GM12892 (cell line): Measurements from ENCODE around the gene SBF1.

Source experiments
- DNase-seq: peaks from one replicate; pipeline ENCODE4 v3.0.0; 2011; ENCODE audit not compliant: insufficient read length
- FAIRE-seq: peaks from 2 replicates; lab custom pipeline; 2011; peaks lifted over from hg19 to GRCh38; lab: Jason Lieb, UNC
- POLR2A ChIP-seq: IDR thresholded peaks from 2 replicates; pipeline ENCODE4 v1.6.1; 2011; ENCODE audit warnings: low read depth, low read length, control low read depth
- POLR2AphosphoS5 ChIP-seq: IDR thresholded peaks from 2 replicates; pipeline ENCODE4 v1.6.1; 2011; ENCODE audit warnings: low read depth, low read length, control low read depth
- TAF1 ChIP-seq: IDR thresholded peaks from 2 replicates; pipeline ENCODE4 v1.6.1; 2011; ENCODE audit warnings: low read depth, mild to moderate bottlenecking, control low read depth, low read length, borderline replicate concordance

Gene SBF1

GRCh38 chr22:50444663-50445062, 30.2 kb downstream of the SBF1 start:
- TF ChIP-seq TAF1 (no peak), POLR2AphosphoS5 (no peak), POLR2A (no peak)
- DNase-seq (no peak), FAIRE-seq (no peak)

GRCh38 chr22:50443801-50444625, 30.8 kb downstream of the SBF1 start:
- DNase-seq, result no peak
- no peak; the same call in 1 of the 2 replicates for TF ChIP-seq POLR2A
- no peak for TF ChIP-seq TAF1
- no peak for TF ChIP-seq POLR2AphosphoS5
- no peak for FAIRE-seq

- no peak for DNase-seq
- no peak for TF ChIP-seq TAF1
- TF ChIP-seq POLR2A, result no peak
- TF ChIP-seq POLR2AphosphoS5, result no peak
- FAIRE-seq, result no peak
Observed at GRCh38 chr22:50443197-50443596, 31.6 kb downstream of the SBF1 start.

- no peak for DNase-seq
- no peak for TF ChIP-seq POLR2AphosphoS5
- no peak for TF ChIP-seq TAF1
- TF ChIP-seq POLR2A, result no peak
- FAIRE-seq, result no peak
Observed at GRCh38 chr22:50441428-50441993, 33.3 kb downstream of the SBF1 start.

- FAIRE-seq, result no peak
- DNase-seq, result no peak
- TF ChIP-seq POLR2A, result no peak
- no peak for TF ChIP-seq TAF1
- no peak for TF ChIP-seq POLR2AphosphoS5
Observed at GRCh38 chr22:50440544-50441249, 34.1 kb downstream of the SBF1 start.

- FAIRE-seq (no peak), DNase-seq (no peak)
- TF ChIP-seq TAF1 (no peak), POLR2AphosphoS5 (no peak), POLR2A (no peak)
Observed at GRCh38 chr22:50439871-50440331, 34.9 kb downstream of the SBF1 start.

- TF ChIP-seq POLR2A, result no peak
- TF ChIP-seq POLR2AphosphoS5, result no peak
- no peak for TF ChIP-seq TAF1
- no peak for FAIRE-seq
- DNase-seq, result no peak
Observed at GRCh38 chr22:50439314-50439870, 35.4 kb downstream of the SBF1 start.

GRCh38 chr22:50438305-50439275, 36.2 kb downstream of the SBF1 start:
- FAIRE-seq (no peak), DNase-seq (no peak)
- TF ChIP-seq POLR2AphosphoS5, result no peak
- no peak for TF ChIP-seq TAF1

- DNase-seq (no peak), FAIRE-seq (no peak)
- no peak for TF ChIP-seq TAF1
- TF ChIP-seq POLR2A, result no peak
- no peak for TF ChIP-seq POLR2AphosphoS5
Observed at GRCh38 chr22:50437511-50438304, 37.1 kb downstream of the SBF1 start.
